Measurements from ENCODE around the gene ARID3A.

- no peak for TF ChIP-seq POLR2A (IDR thresholded peaks at IDR 0.05)
- TF ChIP-seq CTCF (IDR thresholded peaks at IDR 0.05), result no peak
- no peak for TF ChIP-seq EP300 (IDR thresholded peaks at IDR 0.05)
These were observed 68.7 kb downstream of the ARID3A start for GRCh38 chr19:994516-994915.
